BLaER1 treated with 17β-estradiol and CSF1 and Interleukin-3, amounts not matched to agents 10 nM and 100 nM (cell line): ENCODE measurements around the gene UBE2M.

Experiments used
- H3K27ac ChIP-seq, 11 experiments: shearing (Covaris generic); formaldehyde crosslinking; 2 replicates each; pipeline ENCODE4 v1.8.1; 2022
- H3K27me3 ChIP-seq, 11 experiments: shearing (Covaris generic); formaldehyde crosslinking; 2 replicates each; pipeline ENCODE4 v1.8.1; 2022
- H3K36me3 ChIP-seq, 11 experiments: shearing (Covaris generic); formaldehyde crosslinking; 2 replicates each; pipeline ENCODE4 v1.8.1; 2022
- H3K4me1 ChIP-seq, 10 experiments: shearing (Covaris generic); formaldehyde crosslinking; 2 replicates each; pipeline ENCODE4 v1.8.1; 2022
- H3K4me2 ChIP-seq, 11 experiments: shearing (Covaris generic); formaldehyde crosslinking; 2 replicates each; pipeline ENCODE4 v1.8.1; 2022
- H3K4me3 ChIP-seq, 10 experiments: shearing (Covaris generic); formaldehyde crosslinking; 2 replicates each; pipeline ENCODE4 v1.8.1; 2022
- H3K9ac ChIP-seq, 11 experiments: shearing (Covaris generic); formaldehyde crosslinking; 2 replicates each; pipeline ENCODE4 v1.8.1; 2022
- H3K9me3 ChIP-seq, 11 experiments: shearing (Covaris generic); formaldehyde crosslinking; replicated peaks in 1 of 11; 2 replicates each; pipeline ENCODE4 v1.8.1; 2022
- H4K20me1 ChIP-seq, 11 experiments: shearing (Covaris generic); formaldehyde crosslinking; 2 replicates each; pipeline ENCODE4 v1.8.1; 2022
- Cebpa-rat ChIP-seq, 11 experiments: shearing (Covaris generic); IDR thresholded peaks; 2 replicates each; pipeline ENCODE4 v1.8.1; 2022

UBE2M gene

GRCh38 chr19:58560007-58560887 is 1.8 kb upstream of the UBE2M start:
- H3K4me3 ChIP-seq, result peak overlapping the region; percentile 76 to 98 (median 94); a peak in 19 of 20 replicates

GRCh38 chr19:58559275-58560006 is 1.0 kb upstream of the UBE2M start:
- peaks cover 0 to 24% (median 0%) of the 10 kb centered on the region in 11 experiments; a peak in 8 of 22 replicates for H3K27me3 ChIP-seq
- H4K20me1 ChIP-seq, result peaks cover 0 to 26% (median 14%) of the 10 kb centered on the region in 11 experiments; a peak in 12 of 22 replicates

More at GRCh38 chr19:58560007-58560887, 1.8 kb upstream of the UBE2M start:
- peaks cover 17 to 22% (median 20%) of the 10 kb centered on the region in 11 experiments for H3K36me3 ChIP-seq
- peaks cover 0 to 24% (median 0%) of the 10 kb centered on the region in 11 experiments; a peak in 8 of 22 replicates for H3K27me3 ChIP-seq
- no peak for TF ChIP-seq Cebpa-rat (IDR thresholded peaks at IDR 0.05)
- no peaks in the 10 kb centered on the region for H3K9me3 ChIP-seq
- H3K4me2 ChIP-seq, result peak overlapping the region; percentile 89 to 100 (median 98)
- H3K9ac ChIP-seq, result peak overlapping the region; percentile 89 to 98 (median 96); a peak in 20 of 22 replicates
- peak overlapping the region; percentile 20 to 99 (median 98); a peak in 21 of 22 replicates for H3K27ac ChIP-seq
- H3K4me1 ChIP-seq, result peaks cover 72 to 80% (median 77%) of the 10 kb centered on the region in 10 experiments
- H4K20me1 ChIP-seq, result peaks cover 0 to 26% (median 14%) of the 10 kb centered on the region in 11 experiments; a peak in 12 of 22 replicates

DNA sequence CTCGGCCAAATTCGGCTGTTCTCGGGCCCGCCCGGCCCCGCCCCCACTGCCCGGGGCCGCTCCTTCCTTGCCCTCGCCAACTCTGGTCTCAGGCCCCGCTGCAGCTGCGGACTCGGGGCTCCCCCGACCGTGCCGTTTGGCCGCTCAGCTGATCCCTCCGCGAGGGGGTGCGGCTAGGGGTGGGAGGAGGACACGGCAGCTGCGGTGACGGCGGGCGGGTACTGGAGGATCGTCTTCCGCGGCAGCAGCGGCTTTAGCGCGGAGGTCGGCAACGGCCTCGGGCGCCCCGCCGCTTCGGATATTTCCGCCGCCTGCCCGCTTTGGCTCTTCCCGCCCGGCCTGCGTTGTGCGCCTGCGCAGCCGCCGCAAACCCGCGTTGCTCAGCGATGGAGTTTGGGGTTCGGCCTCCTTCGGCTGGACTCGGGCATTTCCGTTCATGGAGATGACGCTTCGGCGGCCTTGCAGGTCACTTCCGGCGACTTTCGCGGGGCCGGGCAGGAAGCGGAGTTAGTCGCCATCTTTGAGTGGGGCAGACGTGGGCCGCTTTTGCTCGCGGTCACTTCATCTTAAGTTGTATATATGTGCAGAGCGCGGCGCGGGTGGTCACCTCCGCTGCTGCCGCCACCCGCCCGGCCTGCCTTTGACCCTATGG is 338 bp upstream of the UBE2M start:
- Histone ChIP-seq H3K4me3 (peak overlapping the region; percentile 76 to 98 (median 94)), H3K9ac (peak overlapping the region; percentile 89 to 98 (median 96)), H3K4me1 (peaks cover 68 to 79% (median 77%) of the 10 kb centered on the region in 10 experiments), H3K27ac (peak overlapping the region; percentile 95 to 99 (median 98)), H4K20me1 (peaks cover 0 to 33% (median 17%) of the 10 kb centered on the region in 11 experiments; a peak in 12 of 22 replicates), H3K36me3 (peaks cover 17 to 27% (median 21%) of the 10 kb centered on the region in 11 experiments), H3K4me2 (peak overlapping the region; percentile 89 to 100 (median 98)), H3K27me3 (peaks cover 0 to 21% (median 0%) of the 10 kb centered on the region in 11 experiments; a peak in 8 of 22 replicates), H3K9me3 (no peaks in the 10 kb centered on the region)
- no peak for TF ChIP-seq Cebpa-rat (IDR thresholded peaks at IDR 0.05)

More at GRCh38 chr19:58559275-58560006, 1.0 kb upstream of the UBE2M start:
- peaks cover 17 to 22% (median 20%) of the 10 kb centered on the region in 11 experiments for H3K36me3 ChIP-seq
- peak overlapping the region; percentile 76 to 98 (median 94) for H3K4me3 ChIP-seq
- H3K27ac ChIP-seq, result peak overlapping the region; percentile 95 to 99 (median 98)
- no peak for TF ChIP-seq Cebpa-rat (IDR thresholded peaks at IDR 0.05)
- H3K9me3 ChIP-seq, result no peaks in the 10 kb centered on the region
- H3K4me1 ChIP-seq, result peaks cover 69 to 79% (median 77%) of the 10 kb centered on the region in 10 experiments
- H3K4me2 ChIP-seq, result peak overlapping the region; percentile 89 to 100 (median 98)
- peak overlapping the region; percentile 89 to 98 (median 96) for H3K9ac ChIP-seq

DNA sequence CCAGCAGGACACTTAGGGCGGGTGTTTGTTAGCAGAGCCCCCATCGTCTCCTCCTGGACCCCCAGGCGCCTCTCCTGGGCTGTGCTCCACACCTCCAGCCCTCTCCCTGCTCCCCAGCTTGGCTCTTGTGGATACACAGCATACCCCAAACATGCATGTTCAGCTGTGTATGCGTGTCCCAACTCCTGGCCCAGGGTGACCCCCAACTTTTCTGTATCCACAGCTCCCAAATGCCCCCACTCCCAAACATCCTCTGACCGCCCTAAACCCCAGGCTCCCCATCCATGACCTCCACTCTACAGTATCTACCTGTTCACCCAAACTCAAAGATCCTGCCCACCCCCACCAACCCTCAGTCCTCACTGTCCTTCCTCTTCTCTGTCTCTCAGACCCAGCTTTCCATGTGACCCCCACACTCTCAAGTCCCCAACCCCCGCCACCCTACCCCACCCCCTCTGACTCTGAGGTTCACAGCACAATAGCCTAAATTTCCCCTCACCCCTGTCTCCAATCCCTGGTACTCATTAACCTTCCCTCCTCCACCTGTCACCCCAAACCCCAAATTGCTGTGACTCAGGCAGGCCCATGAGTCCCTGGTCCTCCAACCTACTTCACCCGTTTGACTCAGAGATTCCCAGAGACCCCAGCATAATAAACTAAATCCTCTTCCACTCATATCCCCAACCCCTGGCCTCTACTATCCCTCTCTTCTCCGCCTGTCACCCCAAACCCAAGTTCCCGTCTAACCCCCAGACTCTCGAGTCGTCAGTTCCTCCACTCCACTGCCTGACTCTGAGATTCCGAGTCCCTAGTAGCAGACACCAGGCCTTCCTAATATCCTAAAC is 968 bp downstream of the UBE2M start:
- Histone ChIP-seq H3K4me1 (peaks cover 68 to 76% (median 72%) of the 10 kb centered on the region in 10 experiments), H3K27me3 (peaks cover 0 to 9% (median 0%) of the 10 kb centered on the region in 11 experiments; a peak in 7 of 22 replicates), H3K4me3 (peak overlapping the region; percentile 76 to 98 (median 94)), H4K20me1 (peaks cover 0 to 41% (median 22%) of the 10 kb centered on the region in 11 experiments; a peak in 19 of 22 replicates), H3K9me3 (no peaks in the 10 kb centered on the region), H3K27ac (peak overlapping the region; percentile 95 to 99 (median 98)), H3K9ac (peak overlapping the region; percentile 89 to 98 (median 96)), H3K36me3 (peaks cover 26 to 40% (median 34%) of the 10 kb centered on the region in 11 experiments), H3K4me2 (peak overlapping the region; percentile 89 to 100 (median 98))
- TF ChIP-seq Cebpa-rat (IDR thresholded peaks at IDR 0.05), result no peak

DNA sequence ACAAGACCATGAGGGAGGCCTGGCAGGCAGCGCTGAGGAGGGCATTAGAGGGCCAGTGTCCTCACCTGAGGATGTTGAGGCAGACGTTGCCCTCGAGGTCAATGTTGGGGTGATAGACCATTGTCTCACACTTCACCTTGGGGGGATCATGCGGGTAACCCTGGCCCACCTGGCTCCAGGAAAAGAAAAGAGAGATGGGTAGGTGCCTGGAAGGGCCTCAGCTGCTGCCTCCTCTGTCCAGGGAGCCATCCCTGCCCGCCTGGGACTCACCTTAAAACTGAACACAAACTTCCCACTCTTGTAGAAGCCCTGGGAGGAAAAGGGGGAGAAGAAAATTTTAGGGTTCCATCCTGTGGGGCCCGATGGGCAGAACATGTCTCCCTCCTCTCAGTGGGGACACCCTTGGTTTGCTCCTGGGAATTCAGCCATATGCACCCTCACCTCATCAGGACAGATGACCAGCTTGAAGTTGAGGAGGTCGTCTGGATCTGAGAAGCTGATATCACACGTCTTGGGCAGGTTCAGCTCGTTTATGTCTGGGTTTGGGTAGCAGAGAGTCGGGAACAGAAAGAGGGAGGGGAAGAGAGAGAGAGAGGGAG is 1.7 kb downstream of the UBE2M start:
- Histone ChIP-seq H3K9ac (peak overlapping the region; percentile 89 to 98 (median 96)), H3K36me3 (peaks cover 33 to 47% (median 41%) of the 10 kb centered on the region in 11 experiments), H3K27ac (peak overlapping the region; percentile 95 to 99 (median 98); a peak in 21 of 22 replicates), H3K4me3 (peak overlapping the region; percentile 76 to 98 (median 94)), H3K4me2 (peak overlapping the region; percentile 89 to 100 (median 98)), H4K20me1 (peaks cover 0 to 49% (median 30%) of the 10 kb centered on the region in 11 experiments; a peak in 20 of 22 replicates), H3K27me3 (peaks cover 0 to 2% (median 0%) of the 10 kb centered on the region in 11 experiments; a peak in 1 of 22 replicates), H3K9me3 (no peaks in the 10 kb centered on the region), H3K4me1 (peaks cover 61 to 75% (median 65%) of the 10 kb centered on the region in 10 experiments)
- no peak for TF ChIP-seq Cebpa-rat (IDR thresholded peaks at IDR 0.05)

GRCh38 chr19:58555920-58556621 is 2.3 kb downstream of the UBE2M start:
- Histone ChIP-seq H3K27ac (peak overlapping the region; percentile 95 to 99 (median 98); a peak in 21 of 22 replicates), H3K4me2 (peak overlapping the region; percentile 89 to 100 (median 98)), H3K36me3 (peaks cover 39 to 54% (median 48%) of the 10 kb centered on the region in 11 experiments), H3K4me1 (peaks cover 55 to 75% (median 59%) of the 10 kb centered on the region in 10 experiments), H4K20me1 (peaks cover 5 to 55% (median 36%) of the 10 kb centered on the region in 11 experiments; a peak in 20 of 22 replicates), H3K4me3 (peak overlapping the region; percentile 76 to 98 (median 94); a peak in 19 of 20 replicates), H3K9ac (peak overlapping the region; percentile 89 to 98 (median 96)), H3K9me3 (no peaks in the 10 kb centered on the region), H3K27me3 (no peaks in the 10 kb centered on the region)
- no peak for TF ChIP-seq Cebpa-rat (IDR thresholded peaks at IDR 0.05)
